Panc1 (cell line): Measurements from ENCODE around the gene HOXA13. TPM values are rescaled to one million over a fixed set of nuclear protein-coding genes. Genes with fewer than 3 reads are reported as not detected.

Source experiments
- ATAC-seq: fragments of 200-7000 bp; cut with Tn5 transposase; 2 replicates; pipeline ENCODE4 v1.9.1; 2020; ENCODE audit warnings: mild to moderate bottlenecking, moderate library complexity
- BruUV-seq: library from RNA; stranded (reverse); fragments of 400-500 nt; replicated peaks from 2 replicates; lab custom pipeline; 2021; lab: Mats Ljungman, UMichigan
- CTCF ChIA-PET: fragments of 300-600 bp; sonication (Branson Sonifier 250); formaldehyde crosslinking; loops from one replicate; lab custom pipeline; 2022; ENCODE audit warnings: antibody characterized with exemption; lab: Charles Lee
- POLR2A ChIA-PET: fragments of 300-600 bp; sonication (Branson Sonifier 250); formaldehyde crosslinking; loops from one replicate; lab custom pipeline; 2022; ENCODE audit warnings: antibody characterized with exemption; lab: Charles Lee
- DNase-seq: peaks from one replicate; pipeline ENCODE4 v3.0.0-alpha.2; 2010; ENCODE audit warnings: low read depth, low spot score
- H3K27ac ChIP-seq: 2 replicates; pipeline ENCODE4 v1.5.1; 2011; ENCODE audit warnings: mild to moderate bottlenecking, low read length, inconsistent platforms
- H3K27me3 ChIP-seq: fragments of 200-500 bp; sonication (Bioruptor generic); 2 replicates; pipeline ENCODE4 v1.6.0; 2014; ENCODE audit warnings: low read length, inconsistent platforms; ENCODE audit not compliant: control insufficient read depth, insufficient read depth
- H3K36me3 ChIP-seq: fragments of 200-500 bp; sonication (Bioruptor generic); 2 replicates; pipeline ENCODE4 v1.5.1; 2014; ENCODE audit warnings: inconsistent platforms, mild to moderate bottlenecking, low read length, moderate library complexity; ENCODE audit not compliant: control insufficient read depth, insufficient read depth
- H3K4me1 ChIP-seq: 2 replicates; pipeline ENCODE4 v1.5.1; 2011; ENCODE audit warnings: inconsistent platforms, mild to moderate bottlenecking, low read length, moderate library complexity; ENCODE audit not compliant: control insufficient read depth, insufficient read depth
- H3K4me3 ChIP-seq, 2 experiments: 2 replicates each; pipeline ENCODE4 v1.5.1; 2011 to 2012; ENCODE audit warnings: low read depth in 2 of 2, low read length in 2 of 2, mild to moderate bottlenecking in 2 of 2, inconsistent platforms in 1 of 2, moderate library complexity in 1 of 2
- H3K9me3 ChIP-seq: fragments of 200-500 bp; sonication (Bioruptor generic); 2 replicates; pipeline ENCODE4 v1.5.1; 2014; ENCODE audit warnings: low read depth, mild to moderate bottlenecking, inconsistent platforms, low read length, moderate library complexity; ENCODE audit not compliant: control insufficient read depth, insufficient read depth
- POLR2AphosphoS5 ChIP-seq: IDR thresholded peaks from 2 replicates; pipeline ENCODE4 v1.6.1; 2012; ENCODE audit warnings: mild to moderate bottlenecking, low read depth, low read length, moderate library complexity
- SIN3A ChIP-seq: IDR thresholded peaks from 2 replicates; pipeline ENCODE4 v1.6.1; 2012; ENCODE audit warnings: low read depth, mild to moderate bottlenecking, low read length, moderate library complexity, borderline replicate concordance; ENCODE audit not compliant: insufficient read depth
- TCF7L2 ChIP-seq: IDR thresholded peaks from 2 replicates; pipeline ENCODE4 v1.6.1; 2011; ENCODE audit warnings: mild to moderate bottlenecking, low read depth, low read length, inconsistent platforms
- in situ Hi-C: cut with HindIII; loops from 2 replicates; pipeline ENCODE4 v1.10.0; 2016; ENCODE audit warnings: low sequenced_read_pairs, low pct_unique_long_range_greater_than_20kb
- intact Hi-C: fragments of 100-400 bp; cut with micrococcal nuclease; formaldehyde crosslinking; loops from one replicate; pipeline ENCODE4 v1.10.0; 2022; ENCODE audit not compliant: unreplicated experiment
- total RNA-seq: library from RNA; stranded (reverse); gene quantifications from one replicate; pipeline ENCODE4 v1.2.1, GENCODE V29; 2021; ENCODE audit not compliant: unreplicated experiment
- TF ChIP-seq, protein P1 (sequence below), 2 experiments: IDR thresholded peaks; 2 replicates each; pipeline ENCODE4 v1.6.1; 2011 to 2012; ENCODE audit warnings: low read depth in 2 of 2, control low read depth in 1 of 2, low read length in 1 of 2, mild to moderate bottlenecking in 1 of 2, moderate library complexity in 1 of 2; ENCODE audit not compliant: insufficient read depth in 1 of 2
- TF ChIP-seq, protein P2 (sequence below): fragments of 450-650 bp; IDR thresholded peaks from 2 replicates; pipeline ENCODE4 v1.5.1; 2017; ENCODE audit warnings: mild to moderate bottlenecking

The HOXA13 gene
- total RNA-seq, 1 experiment from 2014 or later = 1.2 TPM

- ChIA-PET CTCF (no interaction called here), POLR2A (no interaction called here)
- no peak overlapping the region for H3K27ac ChIP-seq
- in situ Hi-C loops (no loop called here), intact Hi-C loops (no loop called here)
- ATAC-seq (no peak), DNase-seq (no peak)
- H3K9me3 ChIP-seq = no peaks in the 10 kb centered on the region
- H3K4me3 ChIP-seq = no peak overlapping the region
- no TSS peak for BruUV-seq
- H3K4me1 ChIP-seq = peaks cover 25% of the 10 kb centered on the region
- no peaks in the 10 kb centered on the region for H3K27me3 ChIP-seq
- TF ChIP-seq TCF7L2 = no peak
- TF ChIP-seq, protein P1, sequence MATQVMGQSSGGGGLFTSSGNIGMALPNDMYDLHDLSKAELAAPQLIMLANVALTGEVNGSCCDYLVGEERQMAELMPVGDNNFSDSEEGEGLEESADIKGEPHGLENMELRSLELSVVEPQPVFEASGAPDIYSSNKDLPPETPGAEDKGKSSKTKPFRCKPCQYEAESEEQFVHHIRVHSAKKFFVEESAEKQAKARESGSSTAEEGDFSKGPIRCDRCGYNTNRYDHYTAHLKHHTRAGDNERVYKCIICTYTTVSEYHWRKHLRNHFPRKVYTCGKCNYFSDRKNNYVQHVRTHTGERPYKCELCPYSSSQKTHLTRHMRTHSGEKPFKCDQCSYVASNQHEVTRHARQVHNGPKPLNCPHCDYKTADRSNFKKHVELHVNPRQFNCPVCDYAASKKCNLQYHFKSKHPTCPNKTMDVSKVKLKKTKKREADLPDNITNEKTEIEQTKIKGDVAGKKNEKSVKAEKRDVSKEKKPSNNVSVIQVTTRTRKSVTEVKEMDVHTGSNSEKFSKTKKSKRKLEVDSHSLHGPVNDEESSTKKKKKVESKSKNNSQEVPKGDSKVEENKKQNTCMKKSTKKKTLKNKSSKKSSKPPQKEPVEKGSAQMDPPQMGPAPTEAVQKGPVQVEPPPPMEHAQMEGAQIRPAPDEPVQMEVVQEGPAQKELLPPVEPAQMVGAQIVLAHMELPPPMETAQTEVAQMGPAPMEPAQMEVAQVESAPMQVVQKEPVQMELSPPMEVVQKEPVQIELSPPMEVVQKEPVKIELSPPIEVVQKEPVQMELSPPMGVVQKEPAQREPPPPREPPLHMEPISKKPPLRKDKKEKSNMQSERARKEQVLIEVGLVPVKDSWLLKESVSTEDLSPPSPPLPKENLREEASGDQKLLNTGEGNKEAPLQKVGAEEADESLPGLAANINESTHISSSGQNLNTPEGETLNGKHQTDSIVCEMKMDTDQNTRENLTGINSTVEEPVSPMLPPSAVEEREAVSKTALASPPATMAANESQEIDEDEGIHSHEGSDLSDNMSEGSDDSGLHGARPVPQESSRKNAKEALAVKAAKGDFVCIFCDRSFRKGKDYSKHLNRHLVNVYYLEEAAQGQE (IDR thresholded peaks at IDR 0.05; ENCODE audit: insufficient read depth in 1 of 2, low read depth in 2 of 2, low read length in 1 of 2) = no peak
- TF ChIP-seq SIN3A = no peak
- no peak for TF ChIP-seq POLR2AphosphoS5
- TF ChIP-seq, protein P2, sequence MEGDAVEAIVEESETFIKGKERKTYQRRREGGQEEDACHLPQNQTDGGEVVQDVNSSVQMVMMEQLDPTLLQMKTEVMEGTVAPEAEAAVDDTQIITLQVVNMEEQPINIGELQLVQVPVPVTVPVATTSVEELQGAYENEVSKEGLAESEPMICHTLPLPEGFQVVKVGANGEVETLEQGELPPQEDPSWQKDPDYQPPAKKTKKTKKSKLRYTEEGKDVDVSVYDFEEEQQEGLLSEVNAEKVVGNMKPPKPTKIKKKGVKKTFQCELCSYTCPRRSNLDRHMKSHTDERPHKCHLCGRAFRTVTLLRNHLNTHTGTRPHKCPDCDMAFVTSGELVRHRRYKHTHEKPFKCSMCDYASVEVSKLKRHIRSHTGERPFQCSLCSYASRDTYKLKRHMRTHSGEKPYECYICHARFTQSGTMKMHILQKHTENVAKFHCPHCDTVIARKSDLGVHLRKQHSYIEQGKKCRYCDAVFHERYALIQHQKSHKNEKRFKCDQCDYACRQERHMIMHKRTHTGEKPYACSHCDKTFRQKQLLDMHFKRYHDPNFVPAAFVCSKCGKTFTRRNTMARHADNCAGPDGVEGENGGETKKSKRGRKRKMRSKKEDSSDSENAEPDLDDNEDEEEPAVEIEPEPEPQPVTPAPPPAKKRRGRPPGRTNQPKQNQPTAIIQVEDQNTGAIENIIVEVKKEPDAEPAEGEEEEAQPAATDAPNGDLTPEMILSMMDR = no peak
- H3K36me3 ChIP-seq = no peaks in the 10 kb centered on the region
Observed at GRCh38 chr7:27146491-27147198, 53.2 kb downstream of the HOXA13 start.

DNA sequence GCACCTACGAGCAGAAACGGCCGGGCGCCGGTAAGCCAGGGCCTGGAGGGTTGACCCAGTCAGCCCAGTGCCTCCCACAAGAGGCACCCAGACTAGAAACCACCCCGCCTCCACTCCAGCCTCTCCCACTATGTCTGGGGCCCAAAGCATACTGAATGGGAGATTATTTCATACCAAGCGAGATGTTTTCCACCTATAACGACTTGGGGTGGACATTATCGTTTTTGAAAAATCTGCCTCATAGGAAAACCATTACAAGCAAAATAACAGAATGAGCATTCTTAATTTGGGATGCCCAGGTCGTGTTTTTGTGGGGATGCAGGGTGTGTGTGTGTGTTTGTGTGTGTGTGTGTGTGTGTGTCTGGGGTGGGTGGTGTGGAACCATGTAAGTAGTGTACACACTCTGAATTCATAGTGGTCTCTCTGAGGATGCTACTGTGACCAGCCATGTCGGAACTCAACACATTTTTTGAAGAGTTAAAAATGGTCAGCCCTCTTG, 53.9 kb downstream of the HOXA13 start:
- ATAC-seq = no peak
- Histone ChIP-seq H3K4me1 (peaks cover 30% of the 10 kb centered on the region), H3K27ac (no peak overlapping the region), H3K36me3 (no peaks in the 10 kb centered on the region), H3K9me3 (no peaks in the 10 kb centered on the region), H3K27me3 (no peaks in the 10 kb centered on the region), H3K4me3 (no peak overlapping the region)
- ChIA-PET CTCF (interaction anchor here (0.6 kb wide), 1 partner anchor 464 kb away, joined by 3 read pairs; no protein-coding TSS in a partner anchor), POLR2A (interaction anchor here (0.6 kb wide), 1 partner anchor 343 kb away, joined by 3 read pairs; no protein-coding TSS in a partner anchor)
- no TSS peak for BruUV-seq
- in situ Hi-C loops = no loop called here
- intact Hi-C loops = no loop called here
- TF ChIP-seq SIN3A (no peak), TCF7L2 (no peak), POLR2AphosphoS5 (no peak)
- TF ChIP-seq, protein P2 = no peak
- TF ChIP-seq, protein P1 (IDR thresholded peaks at IDR 0.05; ENCODE audit: insufficient read depth in 1 of 2, low read depth in 2 of 2, low read length in 1 of 2) = no peak
- no peak for DNase-seq
